HEK293 (cell line): Measurements from ENCODE around the gene GPR153.

Experiments used
- CTCF ChIA-PET: fragments of 350-600 bp; formaldehyde crosslinking; extraction: SDS; loops from one replicate; lab custom pipeline; 2021; ENCODE audit warnings: antibody characterized with exemption; lab: Yijun Ruan, JAX
- POLR2A ChIA-PET: fragments of 300-600 bp; formaldehyde crosslinking; extraction: SDS; loops from one replicate; lab custom pipeline; 2020; ENCODE audit warnings: antibody characterized with exemption, inconsistent platforms; lab: Yijun Ruan, JAX
- H3K27ac ChIP-seq: fragments of 200-500 bp; sonication (Bioruptor generic); 2 replicates; pipeline ENCODE4 v1.5.1; 2014; ENCODE audit warnings: low read depth, low read length, control low read depth, inconsistent platforms; ENCODE audit errors: extremely low read depth
- H3K36me3 ChIP-seq, 2 experiments: fragments of 200-500 bp in 1 of 2; sonication (Bioruptor generic) in 1 of 2; 1 replicate in 1 of 2; 2 replicates in 1 of 2; pipeline ENCODE4 v1.5.1; 2014 to 2017; ENCODE audit warnings: inconsistent platforms in 2 of 2, low read length in 2 of 2; ENCODE audit not compliant: control insufficient read depth in 2 of 2, insufficient read depth in 1 of 2
- H3K4me1 ChIP-seq: fragments of 200-500 bp; sonication (Bioruptor generic); 2 replicates; pipeline ENCODE4 v1.5.1; 2014; ENCODE audit warnings: mild to moderate bottlenecking, low read length, inconsistent platforms; ENCODE audit not compliant: control insufficient read depth, insufficient read depth
- H3K4me3 ChIP-seq: 2 replicates; pipeline ENCODE4 v1.5.1; 2011; ENCODE audit warnings: low read depth, mild to moderate bottlenecking, control low read depth, low read length, moderate library complexity
- H3K9me3 ChIP-seq: fragments of 200-500 bp; sonication (Bioruptor generic); 2 replicates; pipeline ENCODE4 v1.5.1; 2014; ENCODE audit warnings: low read depth, low read length, inconsistent platforms; ENCODE audit not compliant: control insufficient read depth, insufficient read depth
- KLF1 ChIP-seq: fragments of 450-650 bp; formaldehyde crosslinking; IDR thresholded peaks from 2 replicates; pipeline ENCODE4 v1.5.1; 2016; ENCODE audit warnings: missing biosample characterization, missing genetic modification characterization
- MZF1 ChIP-seq: fragments of 450-650 bp; formaldehyde crosslinking; IDR thresholded peaks from 2 replicates; pipeline ENCODE4 v1.5.1; 2017; ENCODE audit warnings: missing biosample characterization, missing genetic modification characterization, borderline replicate concordance
- PATZ1 ChIP-seq: fragments of 450-650 bp; formaldehyde crosslinking; IDR thresholded peaks from 2 replicates; pipeline ENCODE4 v1.5.1; 2016; ENCODE audit warnings: missing biosample characterization, missing genetic modification characterization
- PRDM6 ChIP-seq: fragments of 450-650 bp; formaldehyde crosslinking; IDR thresholded peaks from 2 replicates; pipeline ENCODE4 v1.5.1; 2017; ENCODE audit warnings: missing biosample characterization, missing genetic modification characterization
- SALL2 ChIP-seq: fragments of 450-650 bp; formaldehyde crosslinking; IDR thresholded peaks from 2 replicates; pipeline ENCODE4 v1.5.0; 2017; ENCODE audit warnings: missing biosample characterization, mild to moderate bottlenecking, missing genetic modification characterization, borderline replicate concordance
- SP2 ChIP-seq: fragments of 450-650 bp; formaldehyde crosslinking; IDR thresholded peaks from 2 replicates; pipeline ENCODE4 v1.5.1; 2016; ENCODE audit warnings: missing biosample characterization, missing genetic modification characterization
- ZBTB17 ChIP-seq: fragments of 450-650 bp; formaldehyde crosslinking; IDR thresholded peaks from 2 replicates; pipeline ENCODE4 v1.5.1; 2016; ENCODE audit warnings: missing biosample characterization, missing genetic modification characterization
- ZEB2 ChIP-seq: fragments of 450-650 bp; formaldehyde crosslinking; IDR thresholded peaks from 2 replicates; pipeline ENCODE4 v1.5.1; 2016; ENCODE audit warnings: missing biosample characterization, missing genetic modification characterization
- ZFP69B ChIP-seq: fragments of 450-650 bp; formaldehyde crosslinking; IDR thresholded peaks from 2 replicates; pipeline ENCODE4 v1.5.1; 2016; ENCODE audit warnings: missing biosample characterization, missing genetic modification characterization
- ZNF140 ChIP-seq: fragments of 450-650 bp; formaldehyde crosslinking; IDR thresholded peaks from 2 replicates; pipeline ENCODE4 v1.5.1; 2016; ENCODE audit warnings: missing biosample characterization, missing genetic modification characterization
- ZNF146 ChIP-seq: fragments of 450-650 bp; formaldehyde crosslinking; IDR thresholded peaks from 2 replicates; pipeline ENCODE4 v1.5.1; 2016; ENCODE audit warnings: missing biosample characterization, missing genetic modification characterization
- ZNF169 ChIP-seq: fragments of 450-650 bp; formaldehyde crosslinking; IDR thresholded peaks from 2 replicates; pipeline ENCODE4 v1.5.1; 2016; ENCODE audit warnings: missing biosample characterization, missing genetic modification characterization
- ZNF280D ChIP-seq: fragments of 450-650 bp; formaldehyde crosslinking; IDR thresholded peaks from 2 replicates; pipeline ENCODE4 v1.5.1; 2016; ENCODE audit warnings: missing biosample characterization, missing genetic modification characterization
- ZNF391 ChIP-seq: fragments of 450-650 bp; formaldehyde crosslinking; IDR thresholded peaks from 2 replicates; pipeline ENCODE4 v1.5.1; 2016; ENCODE audit warnings: low read depth, missing biosample characterization, missing genetic modification characterization, borderline replicate concordance
- ZNF423 ChIP-seq: fragments of 450-650 bp; formaldehyde crosslinking; IDR thresholded peaks from 2 replicates; pipeline ENCODE4 v1.5.1; 2016; ENCODE audit warnings: missing biosample characterization, missing genetic modification characterization
- ZNF473 ChIP-seq: fragments of 450-650 bp; formaldehyde crosslinking; IDR thresholded peaks from 2 replicates; pipeline ENCODE4 v1.5.1; 2017; ENCODE audit warnings: missing biosample characterization, missing genetic modification characterization
- ZNF513 ChIP-seq: fragments of 450-650 bp; IDR thresholded peaks from 2 replicates; pipeline ENCODE4 v1.5.1; 2018; ENCODE audit warnings: missing biosample characterization, missing genetic modification characterization
- ZNF558 ChIP-seq: fragments of 450-650 bp; formaldehyde crosslinking; IDR thresholded peaks from 2 replicates; pipeline ENCODE4 v1.5.1; 2016; ENCODE audit warnings: missing biosample characterization, missing genetic modification characterization
- ZNF580 ChIP-seq: fragments of 450-650 bp; formaldehyde crosslinking; IDR thresholded peaks from 2 replicates; pipeline ENCODE4 v1.5.1; 2016; ENCODE audit warnings: missing biosample characterization, missing genetic modification characterization
- ZNF600 ChIP-seq: fragments of 450-650 bp; formaldehyde crosslinking; IDR thresholded peaks from 2 replicates; pipeline ENCODE4 v1.5.1; 2016; ENCODE audit warnings: missing biosample characterization, missing genetic modification characterization
- ZNF654 ChIP-seq: fragments of 450-650 bp; formaldehyde crosslinking; IDR thresholded peaks from 2 replicates; pipeline ENCODE4 v1.5.1; 2016; ENCODE audit warnings: low read depth, missing biosample characterization, missing genetic modification characterization
- ZNF670 ChIP-seq: fragments of 450-650 bp; formaldehyde crosslinking; IDR thresholded peaks from 2 replicates; pipeline ENCODE4 v1.5.1; 2016; ENCODE audit warnings: missing biosample characterization, missing genetic modification characterization, low read depth
- ZNF768 ChIP-seq: fragments of 450-650 bp; formaldehyde crosslinking; IDR thresholded peaks from 2 replicates; pipeline ENCODE4 v1.5.1; 2018; ENCODE audit warnings: missing biosample characterization, mild to moderate bottlenecking, missing genetic modification characterization
- ZNF776 ChIP-seq: fragments of 450-650 bp; formaldehyde crosslinking; IDR thresholded peaks from 2 replicates; pipeline ENCODE4 v1.5.0; 2017; ENCODE audit warnings: missing biosample characterization, missing genetic modification characterization, borderline replicate concordance
- ZNF777 ChIP-seq: fragments of 450-650 bp; formaldehyde crosslinking; IDR thresholded peaks from 2 replicates; pipeline ENCODE4 v1.5.1; 2017; ENCODE audit warnings: missing biosample characterization, missing genetic modification characterization, borderline replicate concordance
- ZSCAN30 ChIP-seq: fragments of 450-650 bp; IDR thresholded peaks from 2 replicates; pipeline ENCODE4 v1.5.1; 2018; ENCODE audit warnings: missing biosample characterization, mild to moderate bottlenecking, missing genetic modification characterization, moderate library complexity
- TF ChIP-seq, protein P1 (sequence below): fragments of 450-650 bp; formaldehyde crosslinking; IDR thresholded peaks from 2 replicates; pipeline ENCODE4; 2016; ENCODE audit warnings: missing biosample characterization, missing genetic modification characterization

Gene GPR153

GRCh38 chr1:6246497-6247467, 14.1 kb downstream of the GPR153 start:
- no peak overlapping the region for H3K4me3 ChIP-seq
- no peaks in the 10 kb centered on the region for H3K9me3 ChIP-seq
- no peaks in the 10 kb centered on the region for H3K36me3 ChIP-seq
- CTCF ChIA-PET, result interaction anchor here (0.6 to 9.2 kb wide), 64 partner anchors 9 to 473 kb away, joined by 3 to 181 read pairs (median 4); partner anchors contain the start of genes HES2, ICMT and RNF207
- H3K4me1 ChIP-seq, result no peaks in the 10 kb centered on the region; the same call in 1 of the 2 replicates
- no peak overlapping the region for H3K27ac ChIP-seq
- POLR2A ChIA-PET, result no interaction called here
- TF ChIP-seq ZNF670 (tag by site-specific recombination) (no peak), ZNF777 (no peak), ZFP69B (0 out of 2 replicates have a peak, but pooled peaks have one; percentile 26), PATZ1 (tag by site-specific recombination) (peak; percentile 90), ZNF600 (tag by site-specific recombination) (peak; percentile 78; the same call in 1 of the 2 replicates), ZNF513 (tag by site-specific recombination) (no peak), ZSCAN30 (peak; percentile 50; the same call in 1 of the 2 replicates), ZNF280D (no peak), ZNF423 (tag by site-specific recombination) (peak; percentile 84; the same call in 1 of the 2 replicates), ZNF776 (tag by site-specific recombination) (no peak), ZNF473 (no peak), ZNF558 (tag by site-specific recombination) (no peak), SALL2 (tag by site-specific recombination) (no peak), SP2 (no peak), ZNF768 (tag by site-specific recombination) (no peak), ZBTB17 (no peak), KLF1 (tag by site-specific recombination) (peak; percentile 54; the same call in 1 of the 2 replicates), ZNF146 (0 out of 2 replicates have a peak, but pooled peaks have one; percentile 4), ZNF140 (no peak), ZNF391 (peak; percentile 47; the same call in 1 of the 2 replicates), ZNF654 (tag by site-specific recombination) (peak; percentile 86), PRDM6 (tag by site-specific recombination) (no peak), ZNF169 (tag by site-specific recombination) (no peak), ZNF580 (tag by site-specific recombination) (no peak), ZEB2 (0 out of 2 replicates have a peak, but pooled peaks have one; percentile 57), MZF1 (tag by site-specific recombination) (no peak)
- TF ChIP-seq, protein P1, sequence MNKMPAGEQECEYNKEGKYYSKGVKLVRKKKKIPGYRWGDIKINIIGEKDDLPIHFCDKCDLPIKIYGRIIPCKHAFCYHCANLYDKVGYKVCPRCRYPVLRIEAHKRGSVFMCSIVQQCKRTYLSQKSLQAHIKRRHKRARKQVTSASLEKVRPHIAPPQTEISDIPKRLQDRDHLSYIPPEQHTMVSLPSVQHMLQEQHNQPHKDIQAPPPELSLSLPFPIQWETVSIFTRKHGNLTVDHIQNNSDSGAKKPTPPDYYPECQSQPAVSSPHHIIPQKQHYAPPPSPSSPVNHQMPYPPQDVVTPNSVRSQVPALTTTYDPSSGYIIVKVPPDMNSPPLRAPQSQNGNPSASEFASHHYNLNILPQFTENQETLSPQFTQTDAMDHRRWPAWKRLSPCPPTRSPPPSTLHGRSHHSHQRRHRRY, result no peak
